Measurements from ENCODE around the gene WDR82.

Gene WDR82

GRCh38 chr3:52278510-52279069, at the start of gene WDR82:
TSS of gene WDR82 (minus strand) at chr3:52278649. CDS start at chr3:52278361, 288 bp downstream.
- peaks cover 0 to 3% of the 10 kb centered on the region in 2 donors for H3K36me3 ChIP-seq (ENCODE audit: control insufficient read depth in 1 of 2, insufficient read depth in 2 of 2, low read length in 2 of 2)

GRCh38 chr3:52327486-52328290, 49.2 kb upstream of the WDR82 start:
- no peaks in the 10 kb centered on the region for H3K9me3 ChIP-seq (ENCODE audit: control insufficient read depth in 1 of 2, low read length in 2 of 2)
- H3K36me3 ChIP-seq (ENCODE audit: control insufficient read depth in 1 of 2, insufficient read depth in 2 of 2, low read length in 2 of 2), result peaks cover 3 to 4% of the 10 kb centered on the region in 2 donors
- H3K4me1 ChIP-seq (ENCODE audit: control insufficient read depth in 1 of 2, insufficient read depth in 2 of 2, low read length in 2 of 2), result no peaks in the 10 kb centered on the region
- no peaks in the 10 kb centered on the region for H3K27me3 ChIP-seq (ENCODE audit: low read depth, low read length)
- H3K27ac ChIP-seq (ENCODE audit: low read length), result no peak overlapping the region
- no peak overlapping the region for H3K4me3 ChIP-seq (ENCODE audit: low read depth in 1 of 2, low read length in 2 of 2)

More at GRCh38 chr3:52278510-52279069, at the start of gene WDR82:
- Histone ChIP-seq H3K4me3 (ENCODE audit: low read depth in 1 of 2, low read length in 2 of 2) (peak within 1 kb of the TSS; percentile 90 to 95), H3K4me1 (ENCODE audit: control insufficient read depth in 1 of 2, insufficient read depth in 2 of 2, low read length in 2 of 2) (peaks cover 6 to 35% of the 10 kb centered on the region in 2 donors), H3K27ac (ENCODE audit: low read length) (peak within 1 kb of the TSS; percentile 89), H3K9me3 (ENCODE audit: control insufficient read depth in 1 of 2, low read length in 2 of 2) (no peaks in the 10 kb centered on the region), H3K27me3 (ENCODE audit: low read depth, low read length) (no peaks in the 10 kb centered on the region)

- Histone ChIP-seq H3K36me3 (ENCODE audit: control insufficient read depth in 1 of 2, insufficient read depth in 2 of 2, low read length in 2 of 2) (peaks cover 0 to 3% of the 10 kb centered on the region in 2 donors), H3K9me3 (ENCODE audit: control insufficient read depth in 1 of 2, low read length in 2 of 2) (no peaks in the 10 kb centered on the region), H3K4me1 (ENCODE audit: control insufficient read depth in 1 of 2, insufficient read depth in 2 of 2, low read length in 2 of 2) (no peaks in the 10 kb centered on the region), H3K4me3 (ENCODE audit: low read depth in 1 of 2, low read length in 2 of 2) (no peak overlapping the region), H3K27ac (ENCODE audit: low read length) (no peak overlapping the region), H3K27me3 (ENCODE audit: low read depth, low read length) (no peaks in the 10 kb centered on the region)
Measured at GRCh38 chr3:52326976-52327375, 48.5 kb upstream of the WDR82 start.

- H3K27ac ChIP-seq (ENCODE audit: low read length), result no peak overlapping the region
- no peak overlapping the region for H3K4me3 ChIP-seq (ENCODE audit: low read depth in 1 of 2, low read length in 2 of 2)
- H3K9me3 ChIP-seq (ENCODE audit: control insufficient read depth in 1 of 2, low read length in 2 of 2), result no peaks in the 10 kb centered on the region
- H3K36me3 ChIP-seq (ENCODE audit: control insufficient read depth in 1 of 2, insufficient read depth in 2 of 2, low read length in 2 of 2), result no peaks in the 10 kb centered on the region
- H3K4me1 ChIP-seq (ENCODE audit: control insufficient read depth in 1 of 2, insufficient read depth in 2 of 2, low read length in 2 of 2), result no peaks in the 10 kb centered on the region
- no peaks in the 10 kb centered on the region for H3K27me3 ChIP-seq (ENCODE audit: low read depth, low read length)
Measured at GRCh38 chr3:52325686-52326085, 47.2 kb upstream of the WDR82 start.

GRCh38 chr3:52324676-52325075, 46.2 kb upstream of the WDR82 start:
- no peaks in the 10 kb centered on the region for H3K36me3 ChIP-seq (ENCODE audit: control insufficient read depth in 1 of 2, insufficient read depth in 2 of 2, low read length in 2 of 2)
- no peaks in the 10 kb centered on the region for H3K9me3 ChIP-seq (ENCODE audit: control insufficient read depth in 1 of 2, low read length in 2 of 2)
- H3K27me3 ChIP-seq (ENCODE audit: low read depth, low read length), result no peaks in the 10 kb centered on the region
- no peaks in the 10 kb centered on the region for H3K4me1 ChIP-seq (ENCODE audit: control insufficient read depth in 1 of 2, insufficient read depth in 2 of 2, low read length in 2 of 2)
- no peak overlapping the region for H3K4me3 ChIP-seq (ENCODE audit: low read depth in 1 of 2, low read length in 2 of 2)
- no peak overlapping the region for H3K27ac ChIP-seq (ENCODE audit: low read length)

DNA sequence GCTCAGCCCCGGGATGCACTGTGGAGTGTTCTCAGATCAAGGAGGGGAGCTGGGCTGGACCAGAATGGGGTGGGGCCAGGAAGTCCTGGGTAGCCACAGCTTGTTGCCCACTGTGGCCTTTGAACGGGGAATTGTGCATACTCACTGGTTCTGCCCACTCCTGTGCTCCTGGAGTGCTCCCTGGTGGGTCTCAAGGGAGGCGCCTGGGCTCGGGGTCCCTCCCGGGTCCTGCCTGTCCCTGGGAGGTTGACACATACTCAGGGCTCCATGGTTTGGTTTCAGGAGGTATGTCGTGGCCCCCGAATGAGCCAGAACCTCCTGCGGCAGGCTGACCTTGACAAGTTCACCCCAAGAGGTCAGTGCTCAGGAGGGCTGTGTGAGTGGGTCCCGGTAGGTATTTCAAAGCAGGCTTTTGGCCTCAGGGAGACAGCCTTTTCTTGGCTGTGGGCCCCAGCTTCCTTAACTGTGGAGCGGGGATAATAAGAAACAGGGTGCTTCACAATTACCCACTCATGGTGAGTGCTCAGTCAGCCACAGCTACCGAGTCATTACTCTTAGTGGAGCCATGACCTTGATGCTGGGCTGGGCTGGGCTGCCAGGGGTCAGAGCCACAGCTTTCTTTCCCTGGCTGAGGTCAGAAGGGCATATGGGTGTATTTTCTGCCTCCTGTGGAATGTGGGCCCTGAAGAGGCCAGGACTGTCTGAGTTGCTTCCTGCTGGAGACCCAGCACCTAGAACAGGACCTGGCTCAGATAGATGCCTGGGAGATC, 45.3 kb upstream of the WDR82 start:
- no peak overlapping the region for H3K27ac ChIP-seq (ENCODE audit: low read length)
- no peaks in the 10 kb centered on the region for H3K4me1 ChIP-seq (ENCODE audit: control insufficient read depth in 1 of 2, insufficient read depth in 2 of 2, low read length in 2 of 2)
- H3K27me3 ChIP-seq (ENCODE audit: low read depth, low read length), result no peaks in the 10 kb centered on the region
- H3K4me3 ChIP-seq (ENCODE audit: low read depth in 1 of 2, low read length in 2 of 2), result no peak overlapping the region
- H3K36me3 ChIP-seq (ENCODE audit: control insufficient read depth in 1 of 2, insufficient read depth in 2 of 2, low read length in 2 of 2), result no peaks in the 10 kb centered on the region
- H3K9me3 ChIP-seq (ENCODE audit: control insufficient read depth in 1 of 2, low read length in 2 of 2), result no peaks in the 10 kb centered on the region

DNA sequence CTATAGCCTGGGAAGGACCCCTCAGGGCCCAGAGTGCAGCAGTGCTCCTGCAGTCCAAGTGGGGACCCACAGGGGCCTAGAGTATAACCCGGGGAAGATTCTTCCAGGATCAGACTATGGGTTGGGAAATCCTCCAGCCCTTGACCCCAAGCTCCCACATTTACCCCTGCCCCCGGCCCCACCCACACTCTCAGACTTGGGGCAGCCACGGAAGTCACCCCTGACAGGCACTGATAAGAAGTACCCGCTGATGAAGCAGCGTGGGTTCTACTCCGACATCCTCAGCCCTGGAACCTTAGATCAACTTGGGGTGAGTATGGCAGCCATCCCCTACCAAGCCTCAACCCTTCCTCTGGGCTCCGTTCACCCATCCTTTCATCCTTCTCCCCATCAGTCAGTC, 44.0 kb upstream of the WDR82 start:
- H3K36me3 ChIP-seq (ENCODE audit: control insufficient read depth in 1 of 2, insufficient read depth in 2 of 2, low read length in 2 of 2), result no peaks in the 10 kb centered on the region
- H3K27ac ChIP-seq (ENCODE audit: low read length), result no peak overlapping the region
- H3K4me1 ChIP-seq (ENCODE audit: control insufficient read depth in 1 of 2, insufficient read depth in 2 of 2, low read length in 2 of 2), result no peaks in the 10 kb centered on the region
- no peaks in the 10 kb centered on the region for H3K27me3 ChIP-seq (ENCODE audit: low read depth, low read length)
- H3K9me3 ChIP-seq (ENCODE audit: control insufficient read depth in 1 of 2, low read length in 2 of 2), result no peaks in the 10 kb centered on the region
- H3K4me3 ChIP-seq (ENCODE audit: low read depth in 1 of 2, low read length in 2 of 2), result no peak overlapping the region

DNA sequence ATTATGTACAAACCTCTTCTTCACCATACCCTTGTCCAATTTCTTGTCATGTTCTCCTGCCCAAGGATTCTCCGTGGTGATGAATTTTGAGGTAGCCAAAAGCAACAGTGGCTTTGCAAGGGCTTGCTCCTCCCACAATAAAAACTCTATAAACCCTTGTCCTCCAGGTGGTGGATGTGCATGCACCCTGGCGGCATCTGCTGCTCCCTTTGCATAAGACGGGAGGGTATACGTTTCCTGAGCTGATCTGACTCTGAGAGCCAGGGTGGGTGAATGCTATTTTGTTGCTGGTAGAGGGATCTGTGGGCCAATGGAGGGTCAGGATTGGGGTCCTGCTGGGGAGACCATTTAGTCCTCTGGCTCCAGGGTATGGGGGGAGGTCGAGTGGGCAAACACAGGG, 43.0 kb upstream of the WDR82 start:
- H3K27me3 ChIP-seq (ENCODE audit: low read depth, low read length), result no peaks in the 10 kb centered on the region
- no peak overlapping the region for H3K27ac ChIP-seq (ENCODE audit: low read length)
- H3K36me3 ChIP-seq (ENCODE audit: control insufficient read depth in 1 of 2, insufficient read depth in 2 of 2, low read length in 2 of 2), result no peaks in the 10 kb centered on the region
- peaks cover 0 to 4% of the 10 kb centered on the region in 2 donors for H3K4me1 ChIP-seq (ENCODE audit: control insufficient read depth in 1 of 2, insufficient read depth in 2 of 2, low read length in 2 of 2)
- H3K4me3 ChIP-seq (ENCODE audit: low read depth in 1 of 2, low read length in 2 of 2), result no peak overlapping the region
- H3K9me3 ChIP-seq (ENCODE audit: control insufficient read depth in 1 of 2, low read length in 2 of 2), result no peaks in the 10 kb centered on the region

- Histone ChIP-seq H3K27ac (ENCODE audit: low read length) (no peak overlapping the region), H3K4me1 (ENCODE audit: control insufficient read depth in 1 of 2, insufficient read depth in 2 of 2, low read length in 2 of 2) (peaks cover 0 to 4% of the 10 kb centered on the region in 2 donors), H3K9me3 (ENCODE audit: control insufficient read depth in 1 of 2, low read length in 2 of 2) (no peaks in the 10 kb centered on the region), H3K4me3 (ENCODE audit: low read depth in 1 of 2, low read length in 2 of 2) (no peak overlapping the region), H3K36me3 (ENCODE audit: control insufficient read depth in 1 of 2, insufficient read depth in 2 of 2, low read length in 2 of 2) (no peaks in the 10 kb centered on the region), H3K27me3 (ENCODE audit: low read depth, low read length) (no peaks in the 10 kb centered on the region)
Measured at GRCh38 chr3:52319921-52320595, 41.6 kb upstream of the WDR82 start.

DNA sequence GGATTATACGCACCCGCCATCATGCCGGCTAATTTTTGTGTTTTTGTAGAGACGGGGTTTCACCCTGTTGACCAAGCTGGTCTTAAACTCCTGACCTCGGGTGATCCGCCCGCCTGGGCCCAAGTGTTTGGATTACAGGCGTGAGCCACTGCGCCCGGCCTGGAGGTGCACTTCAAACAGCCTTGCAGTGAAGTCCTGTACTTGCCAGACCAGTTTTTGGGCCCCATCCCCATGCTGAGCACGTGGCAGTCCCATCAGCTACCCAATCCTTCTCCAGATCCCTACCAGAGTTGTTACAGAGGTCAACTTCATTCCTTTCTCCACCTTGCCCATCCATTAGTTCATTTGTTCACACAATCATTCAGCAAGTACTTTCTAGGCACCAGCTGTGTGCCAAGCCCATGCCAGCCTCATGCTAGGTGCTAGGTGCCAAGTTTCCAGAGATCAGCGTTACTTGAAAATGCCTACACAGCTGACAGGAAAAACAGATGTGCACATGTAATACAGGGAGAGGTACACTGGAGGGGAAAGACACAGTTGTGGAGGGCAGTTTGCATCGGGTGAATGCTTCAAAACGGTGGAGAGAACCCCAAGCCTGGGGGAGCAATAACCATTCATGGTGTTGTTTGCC, 39.9 kb upstream of the WDR82 start:
- Histone ChIP-seq H3K27me3 (ENCODE audit: low read depth, low read length) (no peaks in the 10 kb centered on the region), H3K9me3 (ENCODE audit: control insufficient read depth in 1 of 2, low read length in 2 of 2) (no peaks in the 10 kb centered on the region), H3K4me1 (ENCODE audit: control insufficient read depth in 1 of 2, insufficient read depth in 2 of 2, low read length in 2 of 2) (peaks cover 0 to 4% of the 10 kb centered on the region in 2 donors), H3K4me3 (ENCODE audit: low read depth in 1 of 2, low read length in 2 of 2) (peak overlapping the region in 1 of 2 donors; percentile 60), H3K36me3 (ENCODE audit: control insufficient read depth in 1 of 2, insufficient read depth in 2 of 2, low read length in 2 of 2) (no peaks in the 10 kb centered on the region), H3K27ac (ENCODE audit: low read length) (no peak overlapping the region)

All from muscle layer of duodenum (tissue), 2 donors.